GM12892 (cell line): ENCODE data around the gene TMUB1.

Source experiments
- POLR2A ChIP-seq: IDR thresholded peaks from 2 replicates; pipeline ENCODE4 v1.6.1; 2011; ENCODE audit warnings: low read depth, low read length, control low read depth
- POLR2AphosphoS5 ChIP-seq: IDR thresholded peaks from 2 replicates; pipeline ENCODE4 v1.6.1; 2011; ENCODE audit warnings: low read depth, low read length, control low read depth
- TAF1 ChIP-seq: IDR thresholded peaks from 2 replicates; pipeline ENCODE4 v1.6.1; 2011; ENCODE audit warnings: low read depth, mild to moderate bottlenecking, control low read depth, low read length, borderline replicate concordance

GRCh38 chr7:151046603-151047573, 36.4 kb downstream of the TMUB1 start:
- TF ChIP-seq POLR2A: no peak
- TF ChIP-seq POLR2AphosphoS5: no peak
- TF ChIP-seq TAF1: no peak
